H1 (cell line): ENCODE measurements around the gene PAQR4. TPM values are rescaled to one million over a fixed set of nuclear protein-coding genes. Genes with fewer than 3 reads are reported as not detected.

ENCODE experiments used
- CTCF ChIA-PET: fragments of 300-600 bp; sonication (Branson Sonifier 250); formaldehyde crosslinking; loops from one replicate; lab custom pipeline; 2021; ENCODE audit not compliant: partially characterized antibody; lab: Charles Lee
- POLR2A ChIA-PET: fragments of 300-600 bp; sonication (Branson Sonifier 250); formaldehyde crosslinking; loops from one replicate; lab custom pipeline; 2021; ENCODE audit warnings: inconsistent platforms; ENCODE audit not compliant: partially characterized antibody; lab: Charles Lee
- DNase-seq, 2 experiments: peaks; one replicate each; pipeline versions ENCODE4 v3.0.0 to v3.0.0-alpha.2; 2010 to 2022; ENCODE audit warnings: low spot score in 2 of 2, low read depth in 1 of 2, mixed read lengths in 1 of 2
- FAIRE-seq: peaks from 2 replicates; lab custom pipeline; 2011; peaks lifted over from hg19 to GRCh38; lab: Jason Lieb, UNC
- H2AFZ ChIP-seq: 2 replicates; pipeline ENCODE4 v1.8.1; 2012; ENCODE audit warnings: low read length, inconsistent platforms
- H2AK5ac ChIP-seq: 2 replicates; pipeline ENCODE4 v1.6.1; 2013; ENCODE audit warnings: low read depth, low read length
- H2BK120ac ChIP-seq: replicated peaks from 2 replicates; pipeline ENCODE3; 2013; ENCODE audit warnings: low read depth, low read length, inconsistent platforms
- H2BK12ac ChIP-seq: 2 replicates; pipeline ENCODE4 v1.6.1; 2013; ENCODE audit warnings: low read depth, low read length
- H2BK15ac ChIP-seq: 2 replicates; pipeline ENCODE4 v1.6.1; 2013; ENCODE audit warnings: low read length
- H2BK20ac ChIP-seq: 2 replicates; pipeline ENCODE4 v1.6.1; 2013; ENCODE audit warnings: low read length
- H2BK5ac ChIP-seq: 2 replicates; pipeline ENCODE4 v1.6.1; 2013; ENCODE audit warnings: low read depth, low read length
- H3K14ac ChIP-seq: 2 replicates; pipeline ENCODE4 v1.6.1; 2013; ENCODE audit warnings: inconsistent platforms; ENCODE audit not compliant: insufficient read length
- H3K18ac ChIP-seq: 2 replicates; pipeline ENCODE4 v1.6.1; 2013; ENCODE audit warnings: low read length; ENCODE audit errors: extremely low read depth
- H3K23ac ChIP-seq: 2 replicates; pipeline ENCODE4 v1.6.1; 2013; ENCODE audit warnings: inconsistent platforms; ENCODE audit not compliant: insufficient read length
- H3K23me2 ChIP-seq: 2 replicates; pipeline ENCODE4 v1.6.1; 2013; ENCODE audit warnings: low read depth, low read length
- H3K27ac ChIP-seq: 2 replicates; pipeline ENCODE4 v1.6.1; 2011; ENCODE audit warnings: low read depth, low read length, inconsistent platforms
- H3K27me3 ChIP-seq, 4 experiments: replicated peaks in 1 of 4; 1 replicate in 1 of 4; 2 replicates in 3 of 4; pipeline versions ENCODE4 v1.6.1 to v1.8.1; 2011 to 2013; ENCODE audit warnings: low read length in 3 of 4, mild to moderate bottlenecking in 3 of 4, inconsistent platforms in 2 of 4, mixed read lengths in 2 of 4, moderate library complexity in 1 of 4; ENCODE audit not compliant: control insufficient read depth in 3 of 4, insufficient read depth in 3 of 4; ENCODE audit errors: extremely low read depth in 1 of 4
- H3K36me3 ChIP-seq, 4 experiments: 2 replicates each; pipeline versions ENCODE4 v1.6.1 to v1.8.1; 2011 to 2013; ENCODE audit warnings: mild to moderate bottlenecking in 4 of 4, low read length in 3 of 4, moderate library complexity in 2 of 4, control low read depth in 1 of 4, inconsistent platforms in 1 of 4; ENCODE audit not compliant: insufficient read depth in 4 of 4, control insufficient read depth in 2 of 4
- H3K4ac ChIP-seq: replicated peaks from 2 replicates; pipeline ENCODE3; 2013; ENCODE audit warnings: low read length, low read depth, mixed read lengths, inconsistent platforms; ENCODE audit not compliant: insufficient read length
- H3K4me1 ChIP-seq, 4 experiments: replicated peaks in 1 of 4; 1 replicate in 1 of 4; 2 replicates in 3 of 4; pipeline versions ENCODE4 v1.6.1 to v1.8.1; 2011 to 2013; ENCODE audit warnings: low read length in 3 of 4, inconsistent platforms in 2 of 4, mixed read lengths in 1 of 4; ENCODE audit not compliant: insufficient read depth in 4 of 4, control insufficient read depth in 3 of 4
- H3K4me2 ChIP-seq, 2 experiments: 2 replicates each; pipeline versions ENCODE4 v1.6.1 to v1.8.1; 2011 to 2013; ENCODE audit warnings: low read depth in 2 of 2, low read length in 2 of 2, control low read depth in 1 of 2, inconsistent platforms in 1 of 2, mild to moderate bottlenecking in 1 of 2; ENCODE audit not compliant: insufficient read depth in 1 of 2
- H3K4me3 ChIP-seq, 4 experiments: fragments of 200-600, 300-600 bp in 1 of 4; sonication (generic), shearing (Covaris generic), sonication (Bioruptor Twin) in 1 of 4; 2 replicates each; pipeline versions ENCODE4 v1.5.1 to v1.8.1; 2011 to 2016; ENCODE audit warnings: low read length in 4 of 4, low read depth in 3 of 4, control low read depth in 2 of 4, inconsistent platforms in 2 of 4, mild to moderate bottlenecking in 2 of 4, mixed read lengths in 1 of 4, moderate library complexity in 1 of 4; ENCODE audit not compliant: insufficient read depth in 2 of 4; ENCODE audit errors: extremely low read depth in 1 of 4
- H3K56ac ChIP-seq: replicated peaks from 2 replicates; pipeline ENCODE3; 2013; ENCODE audit warnings: low read depth, mild to moderate bottlenecking, mixed read lengths, low read length, inconsistent platforms; ENCODE audit not compliant: insufficient read length
- H3K79me1 ChIP-seq: 2 replicates; pipeline ENCODE4 v1.6.1; 2013; ENCODE audit warnings: low read depth, low read length, control low read depth
- H3K79me2 ChIP-seq, 2 experiments: 2 replicates each; pipeline versions ENCODE4 v1.6.1 to v1.8.1; 2012 to 2013; ENCODE audit warnings: low read length in 2 of 2, mild to moderate bottlenecking in 2 of 2, inconsistent platforms in 1 of 2; ENCODE audit not compliant: insufficient read depth in 2 of 2, control insufficient read depth in 1 of 2
- H3K9ac ChIP-seq, 4 experiments: replicated peaks in 1 of 4; 1 replicate in 1 of 4; 2 replicates in 3 of 4; pipeline versions ENCODE4 v1.6.1 to v1.8.1; 2011 to 2013; ENCODE audit warnings: low read depth in 3 of 4, low read length in 3 of 4, control low read depth in 2 of 4, mild to moderate bottlenecking in 2 of 4, moderate library complexity in 2 of 4, inconsistent platforms in 1 of 4; ENCODE audit errors: extremely low read depth in 1 of 4
- H3K9me3 ChIP-seq, 2 experiments: 2 replicates each; pipeline versions ENCODE4 v1.6.1 to v1.8.1; 2012 to 2013; ENCODE audit warnings: mild to moderate bottlenecking in 2 of 2, moderate library complexity in 2 of 2, control low read depth in 1 of 2, inconsistent platforms in 1 of 2, low read depth in 1 of 2, low read length in 1 of 2, mixed read lengths in 1 of 2; ENCODE audit not compliant: insufficient read depth in 2 of 2
- H4K20me1 ChIP-seq, 2 experiments: replicated peaks in 1 of 2; 2 replicates each; pipeline versions ENCODE3 to v1.8.1; 2011 to 2013; ENCODE audit warnings: inconsistent platforms in 2 of 2, low read length in 2 of 2, mild to moderate bottlenecking in 1 of 2; ENCODE audit not compliant: insufficient read depth in 2 of 2, control insufficient read depth in 1 of 2
- H4K5ac ChIP-seq: 2 replicates; pipeline ENCODE4 v1.6.1; 2013; ENCODE audit warnings: low read length, low read depth, mixed read lengths, inconsistent platforms; ENCODE audit not compliant: insufficient read length
- H4K8ac ChIP-seq: 2 replicates; pipeline ENCODE4 v1.8.0; 2013; ENCODE audit warnings: mild to moderate bottlenecking, moderate library complexity, low read length, inconsistent platforms; ENCODE audit not compliant: insufficient read depth; ENCODE audit errors: extremely low read depth
- H4K91ac ChIP-seq: replicated peaks from 2 replicates; pipeline ENCODE3; 2013; ENCODE audit warnings: low read length, mixed read lengths, inconsistent platforms; ENCODE audit not compliant: insufficient read length
- BCL11A ChIP-seq, 2 experiments: IDR thresholded peaks; one replicate each; pipeline ENCODE4 v1.6.1; 2011; ENCODE audit warnings: low read depth in 2 of 2, low read length in 2 of 2, mild to moderate bottlenecking in 2 of 2
- MAFK ChIP-seq: IDR thresholded peaks from 2 replicates; pipeline ENCODE4 v1.6.1; 2012; ENCODE audit warnings: low read depth, mild to moderate bottlenecking, improper control_type of control experiment, low read length
- RAD21 ChIP-seq, 2 experiments: IDR thresholded peaks in 1 of 2; conservative IDR thresholded peaks in 1 of 2; 2 replicates each; pipeline ENCODE4 v1.6.1; 2011; ENCODE audit warnings: low read depth in 2 of 2, low read length in 2 of 2, improper control_type of control experiment in 1 of 2, inconsistent platforms in 1 of 2, mild to moderate bottlenecking in 1 of 2, moderate library complexity in 1 of 2
- SAP30 ChIP-seq: fragments of 300-600 bp; sonication (generic); IDR thresholded peaks from 2 replicates; pipeline ENCODE4 v1.7.1; 2012; ENCODE audit warnings: low read length, moderate library complexity, mild to moderate bottlenecking, inconsistent platforms; ENCODE audit not compliant: insufficient read depth, insufficient replicate concordance
- SP4 ChIP-seq: IDR thresholded peaks from 2 replicates; pipeline ENCODE4 v1.6.1; 2012; ENCODE audit warnings: low read length, inconsistent platforms
- TAF1 ChIP-seq: IDR thresholded peaks from 2 replicates; pipeline ENCODE4 v1.6.1; 2011; ENCODE audit warnings: mild to moderate bottlenecking, low read depth, low read length
- TCF12 ChIP-seq: IDR thresholded peaks from 2 replicates; pipeline ENCODE4 v1.6.1; 2011; ENCODE audit warnings: low read depth, mild to moderate bottlenecking, low read length
- WGBS, 2 experiments: shearing (Covaris generic) in 1 of 2; methylation state at CpG; one replicate each; pipeline versions ENCODE4 v1.1.6 to v1.1.7; 2013 to 2015; ENCODE audit warnings: low lambda C conversion rate in 2 of 2, mixed read lengths in 2 of 2, inconsistent platforms in 1 of 2, low coverage in 1 of 2, missing lambda C conversion rate in 1 of 2; ENCODE audit not compliant: insufficient replicate concordance in 2 of 2, insufficient coverage in 1 of 2, insufficient read length in 1 of 2; ENCODE audit errors: extremely low coverage in 1 of 2, missing lambda C conversion rate in 1 of 2; 5-methylcytosine and 5-hydroxymethylcytosine counted together
- polyA plus RNA-seq, 7 experiments: library from polyadenylated mRNA; depleted of rRNA in 3 of 7; stranded (reverse) in 5 of 7; unstranded in 2 of 7; fragments of >200 nt in 5 of 7; fragments of 200-250 nt in 2 of 7; gene quantifications; 1 replicate in 5 of 7; 2 replicates in 1 of 7; 4 replicates in 1 of 7; pipeline versions ENCODE4 v1.2.1 to v1.2.3, GENCODE V29; 2011 to 2013; ENCODE audit warnings: missing spikeins in 2 of 7, mixed read lengths in 2 of 7
- total RNA-seq: library from RNA; stranded (reverse); fragmentation: NEBNext Ultra II Directional; extraction: Animal tissue kit (Norgen Biotek cat#: 25700); gene quantifications from 2 replicates; pipeline ENCODE4 v1.2.1, GENCODE V29; 2021
- TF ChIP-seq, protein P1 (sequence below): IDR thresholded peaks from 2 replicates; pipeline ENCODE4 v1.6.1; 2011; ENCODE audit warnings: low read length, improper control_type of control experiment
- TF ChIP-seq, protein P2 (sequence below): IDR thresholded peaks from 2 replicates; pipeline ENCODE4 v1.6.1; 2012; ENCODE audit warnings: inconsistent platforms

PAQR4 gene
- total and polyA plus RNA-seq, 2 of the 8 experiments (the other 6 are each of a cell fraction or from before 2014, with no cell fraction given) = 28.2 to 34.6 TPM

DNA sequence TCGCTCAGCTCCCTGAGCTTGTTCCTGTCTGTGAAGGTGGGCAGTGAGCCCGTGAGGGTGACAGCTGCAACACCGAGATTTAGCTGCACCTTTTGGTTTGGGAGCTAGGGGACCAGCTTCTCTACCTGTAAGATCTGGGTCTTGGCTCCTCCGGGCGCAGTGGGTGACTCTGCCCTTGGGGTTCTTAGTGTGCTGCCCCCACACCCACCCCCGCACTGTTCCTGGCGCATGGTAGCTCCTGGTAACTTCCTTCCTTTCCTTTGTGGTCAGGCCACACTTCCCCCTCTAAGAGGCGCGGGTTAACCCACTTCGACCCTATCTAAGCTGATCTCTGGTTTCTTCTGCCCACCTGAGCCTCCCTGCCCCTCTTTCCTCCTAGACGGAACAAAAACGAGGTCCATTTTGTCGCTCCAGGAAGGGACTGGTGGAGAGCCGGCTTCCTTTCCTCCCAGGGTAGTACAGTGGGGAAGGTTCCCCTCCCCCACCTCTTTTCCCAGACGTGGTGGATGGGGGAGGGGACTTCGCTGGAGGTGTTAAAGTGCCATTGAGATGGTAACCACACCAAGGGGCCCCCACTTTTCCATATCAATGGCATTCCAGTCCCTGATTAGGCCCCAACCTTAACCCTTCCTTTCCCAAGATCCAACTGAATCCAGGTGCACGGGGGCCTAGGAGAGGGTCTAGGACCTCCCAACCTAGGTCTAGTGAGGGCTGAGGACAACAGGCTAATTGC lies 39.0 kb downstream of the PAQR4 start:
- peaks cover 0 to 3% of the 10 kb centered on the region in 2 experiments for H4K20me1 ChIP-seq
- peak overlapping the region; percentile 100 for H3K18ac ChIP-seq
- FAIRE-seq (peak; percentile 96), DNase-seq (peak; percentile 89 to 94)
- H3K9ac ChIP-seq = peak overlapping the region in 3 of 4 experiments; percentile 84 to 87 (median 85); a peak in 6 of 7 replicates
- peak overlapping the region; percentile 62 for H2BK20ac ChIP-seq
- no peak overlapping the region for H3K23ac ChIP-seq
- H3K4me3 ChIP-seq = peak overlapping the region; percentile 20 to 60 (median 46)
- H3K79me2 ChIP-seq = peaks cover 0 to 6% of the 10 kb centered on the region in 2 experiments; a peak in 1 of 4 replicates
- H3K4me1 ChIP-seq = peaks cover 20 to 57% (median 48%) of the 10 kb centered on the region in 4 experiments
- peak overlapping the region; percentile 96 for H3K56ac ChIP-seq
- ChIA-PET POLR2A (interaction anchor here (0.6 to 35.7 kb wide), 18 partner anchors 7 to 102 kb away, joined by 3 to 1808 read pairs (median 8); partner anchors contain the start of genes BICDL2, CLDN6, CLDN9 and HCFC1R1), CTCF (interaction anchor here (0.8 to 17.3 kb wide), 5 partner anchors 20 to 135 kb away, joined by 3 to 639 read pairs (median 4); partner anchors contain the start of genes BICDL2, CLDN6, HCFC1R1 and THOC6)
- peak overlapping the region; percentile 94 for H4K5ac ChIP-seq
- peak overlapping the region; percentile 96 for H2BK120ac ChIP-seq
- peak overlapping the region; percentile 100 for H2BK5ac ChIP-seq
- peak overlapping the region; percentile 100 for H4K91ac ChIP-seq
- H3K79me1 ChIP-seq = no peaks in the 10 kb centered on the region; the same call in 1 of the 2 replicates
- H3K27ac ChIP-seq = peak overlapping the region; percentile 96
- H4K8ac ChIP-seq = peak overlapping the region; percentile 87
- peak overlapping the region; percentile 94 for H2AK5ac ChIP-seq
- peaks cover 26% of the 10 kb centered on the region for H3K23me2 ChIP-seq
- H3K4me2 ChIP-seq = peak overlapping the region; percentile 84 to 88
- 2% methylated on average over 17 of the region's 17 CpGs; no CpG with 5 or more reads in 1 of the 2 experiments for WGBS, 2 experiments
- H3K36me3 ChIP-seq = peaks cover 0 to 3% (median 0%) of the 10 kb centered on the region in 4 experiments; a peak in 1 of 8 replicates
- no peaks in the 10 kb centered on the region for H3K9me3 ChIP-seq
- H3K14ac ChIP-seq = peak overlapping the region; percentile 14
- H2AFZ ChIP-seq = no peak overlapping the region
- H2BK15ac ChIP-seq = 0 out of 2 replicates have a peak overlapping the region, but pooled peaks have one; percentile 73
- peak overlapping the region; percentile 99 for H3K4ac ChIP-seq
- no peaks in the 10 kb centered on the region; a peak in 1 of 7 replicates for H3K27me3 ChIP-seq
- H2BK12ac ChIP-seq = peak overlapping the region; percentile 99
- TF ChIP-seq TCF12 = peak; percentile 100
- TF ChIP-seq MAFK = no peak
- TF ChIP-seq, protein P1, sequence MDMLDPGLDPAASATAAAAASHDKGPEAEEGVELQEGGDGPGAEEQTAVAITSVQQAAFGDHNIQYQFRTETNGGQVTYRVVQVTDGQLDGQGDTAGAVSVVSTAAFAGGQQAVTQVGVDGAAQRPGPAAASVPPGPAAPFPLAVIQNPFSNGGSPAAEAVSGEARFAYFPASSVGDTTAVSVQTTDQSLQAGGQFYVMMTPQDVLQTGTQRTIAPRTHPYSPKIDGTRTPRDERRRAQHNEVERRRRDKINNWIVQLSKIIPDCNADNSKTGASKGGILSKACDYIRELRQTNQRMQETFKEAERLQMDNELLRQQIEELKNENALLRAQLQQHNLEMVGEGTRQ = no peak
- peak; percentile 87 for TF ChIP-seq TAF1
- peak; percentile 87 to 88 for TF ChIP-seq BCL11A (IDR thresholded peaks at IDR 0.05; ENCODE audit: low read depth in 2 of 2, low read length in 2 of 2)
- peak in 1 of 2 experiments; percentile 24; a peak in 1 of 4 replicates for TF ChIP-seq RAD21 (IDR thresholded peaks at IDR 0.05 in 1 of 2, conservative IDR thresholded peaks at IDR 0.05 in 1 of 2; ENCODE audit: low read depth in 2 of 2, low read length in 2 of 2)
- TF ChIP-seq SP4 = no peak
- TF ChIP-seq, protein P2, sequence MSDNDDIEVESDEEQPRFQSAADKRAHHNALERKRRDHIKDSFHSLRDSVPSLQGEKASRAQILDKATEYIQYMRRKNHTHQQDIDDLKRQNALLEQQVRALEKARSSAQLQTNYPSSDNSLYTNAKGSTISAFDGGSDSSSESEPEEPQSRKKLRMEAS = peak; percentile 80; the same call in 1 of the 2 replicates
- TF ChIP-seq SAP30 = peak; percentile 36
